Daoy (cell line): ENCODE measurements around the gene DPEP2NB. TPM values are rescaled to one million over a fixed set of nuclear protein-coding genes. Genes with fewer than 3 reads are reported as not detected.

Experiments
- total RNA-seq: library from RNA; depleted of rRNA; stranded (reverse); fragments of >200 nt; shearing (Covaris generic); gene quantifications from 2 replicates; pipeline ENCODE4 v1.2.3, GENCODE V29; 2014; rRNA removed

DPEP2NB gene
- total RNA-seq, 1 experiment from 2014 or later, result not detected

Other genes with a start within 250 kb of the DPEP2NB start
- gene RANBP10, start 209.4 kb downstream of the DPEP2NB start, total RNA-seq, result 3.7 and 4.0 TPM in 2 replicates
- gene TSNAXIP1, start 209.0 kb downstream of the DPEP2NB start, total RNA-seq, result 0.11 and 1.1 TPM in 2 replicates
- gene THAP11, start 173.6 kb downstream of the DPEP2NB start, total RNA-seq, result 41.5 and 50.6 TPM in 2 replicates
- gene NUTF2, start 169.0 kb downstream of the DPEP2NB start, total RNA-seq, result 42.9 and 48.7 TPM in 2 replicates
- gene CENPT, start 168.2 kb downstream of the DPEP2NB start, total RNA-seq, result 26.8 and 33.8 TPM in 2 replicates
- gene EDC4, start 142.9 kb downstream of the DPEP2NB start, total RNA-seq, result 43.3 and 47.8 TPM in 2 replicates
- not detected in 2 replicates for gene NRN1L, start 131.0 kb downstream of the DPEP2NB start, total RNA-seq
- gene PSKH1, start 122.7 kb downstream of the DPEP2NB start, total RNA-seq, result 1.5 and 2.3 TPM in 2 replicates
- gene CTRL, start 84.0 kb downstream of the DPEP2NB start, total RNA-seq, result 0.74 and 1.6 TPM in 2 replicates
- 58.1 and 72.7 TPM in 2 replicates for gene PSMB10, start 79.1 kb downstream of the DPEP2NB start, total RNA-seq
- 0.77 and 0.97 TPM in 2 replicates for gene LCAT, start 71.8 kb downstream of the DPEP2NB start, total RNA-seq
- gene SLC12A4, start 47.3 kb downstream of the DPEP2NB start, total RNA-seq, result 7.0 and 13.5 TPM in 2 replicates
- gene DPEP3, start 35.4 kb downstream of the DPEP2NB start, total RNA-seq, result not detected in 2 replicates
- gene DPEP2, start 16.4 kb downstream of the DPEP2NB start, total RNA-seq, result not detected in 2 replicates
- gene DDX28, start 7.3 kb upstream of the DPEP2NB start, total RNA-seq, result 7.1 and 8.6 TPM in 2 replicates
- gene DUS2, start 7.4 kb upstream of the DPEP2NB start, total RNA-seq, result 15.9 and 19.8 TPM in 2 replicates
- 11.1 and 12.1 TPM in 2 replicates for gene NFATC3, start 69.5 kb upstream of the DPEP2NB start, total RNA-seq
- under 0.01 TPM in 1 of 2 replicates, not detected in the other for gene ESRP2, start 220.2 kb upstream of the DPEP2NB start, total RNA-seq
- gene PLA2G15, start 229.5 kb upstream of the DPEP2NB start, total RNA-seq, result 11.9 and 17.8 TPM in 2 replicates
- gene SLC7A6, start 248.6 kb upstream of the DPEP2NB start, total RNA-seq, result 18.3 and 30.1 TPM in 2 replicates